T47D (cell line): ENCODE measurements around the gene OXT.
A peak's percentile ranks its signal among the peaks of the same experiment; 100 is the strongest.
"Not testable (repeated sequence)": the region's sequence is repeated elsewhere in the genome, so short reads cannot be mapped to it uniquely, and the experiment has no call there.

ENCODE experiments used
- DNase-seq, 2 experiments: peaks; one replicate each; pipeline versions ENCODE4 v3.0.0 to v3.0.0-alpha.2; 2011 to 2012; ENCODE audit warnings: low read depth in 1 of 2, low spot score in 1 of 2
- JUND ChIP-seq: IDR thresholded peaks from 2 replicates; pipeline ENCODE4 v1.6.1; 2012; ENCODE audit warnings: low read depth
- in situ Hi-C: cut with HindIII; loops from 2 replicates; pipeline ENCODE4 v1.10.0; 2016; ENCODE audit warnings: low sequenced_read_pairs, low pct_unique_long_range_greater_than_20kb

OXT gene

GRCh38 chr20:3115190-3116107, 44.0 kb downstream of the OXT start:
- peak; percentile 65 to 81 for DNase-seq
- no peak for TF ChIP-seq JUND
- in situ Hi-C loops = no loop called here

- in situ Hi-C loops = no loop called here
- no peak for TF ChIP-seq JUND
- DNase-seq = no peak
Observed at GRCh38 chr20:3116341-3116740, 44.9 kb downstream of the OXT start.

GRCh38 chr20:3117839-3118379, 46.5 kb downstream of the OXT start:
- in situ Hi-C loops = not testable (repeated sequence)
- peak; percentile 53 to 87 for DNase-seq

DNA sequence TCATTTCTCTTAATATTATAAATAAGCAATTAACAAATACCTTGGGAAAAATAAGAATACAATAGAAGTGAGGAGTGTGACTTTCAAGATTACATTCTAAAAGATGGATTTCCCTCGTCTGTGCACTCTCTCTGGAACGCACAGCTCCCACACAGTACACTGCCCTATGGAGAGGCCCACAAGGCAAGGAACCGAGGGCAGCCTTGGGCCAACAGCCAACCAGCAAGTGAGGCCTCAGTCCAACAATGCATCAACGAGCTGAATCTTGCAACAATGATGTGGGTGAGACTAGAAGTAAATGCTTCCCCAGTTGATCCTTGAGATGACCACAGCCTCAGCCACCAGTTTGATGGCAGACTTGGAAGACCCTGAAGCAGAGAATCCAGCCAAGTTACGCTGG, 47.6 kb downstream of the OXT start:
- TF ChIP-seq JUND = no peak
- in situ Hi-C loops = no loop called here
- no peak for DNase-seq

DNA sequence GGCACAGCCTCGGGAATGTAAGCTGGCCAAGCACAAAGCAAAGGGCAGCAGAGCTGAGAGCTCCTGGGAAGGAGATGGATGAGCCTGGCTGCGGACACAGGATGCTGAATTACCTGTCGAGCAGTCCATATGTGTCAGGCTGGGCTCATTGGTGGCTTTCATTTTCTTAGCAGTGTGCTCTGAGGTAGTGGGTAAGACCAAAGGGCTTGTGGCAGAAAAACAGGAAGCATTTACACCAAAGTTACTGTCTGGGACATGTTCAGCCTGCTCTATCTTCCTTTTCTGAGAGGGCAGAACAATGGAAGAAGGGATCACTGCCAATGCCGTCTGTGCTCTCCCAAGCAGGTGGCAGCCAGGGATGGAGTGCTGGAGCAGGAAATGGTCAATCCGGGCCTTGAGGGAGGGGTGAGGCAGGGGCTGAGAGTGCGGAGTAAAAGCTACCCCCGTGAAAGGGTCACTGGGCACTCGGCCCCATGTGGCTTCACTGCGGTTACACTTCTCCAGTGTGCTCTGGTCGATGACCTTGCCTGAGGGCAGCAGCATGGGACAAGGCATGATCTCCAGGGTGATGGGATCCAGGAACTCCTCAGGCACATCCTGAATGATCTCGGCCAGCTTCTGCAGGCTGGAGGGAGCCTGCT, 50.0 kb downstream of the OXT start:
- in situ Hi-C loops = no loop called here
- no peak for DNase-seq
- no peak for TF ChIP-seq JUND
